Right ventricle myocardium inferior (tissue), 1 donor: Measurements from ENCODE around the gene EPHA6. TPM values are rescaled to one million over a fixed set of nuclear protein-coding genes. Genes with fewer than 3 reads are reported as not detected.
"Not testable (repeated sequence)": the region's sequence is repeated elsewhere in the genome, so short reads cannot be mapped to it uniquely, and the experiment has no call there.

Source experiments
- ATAC-seq: fragments of 200-7000 bp; cut with Tn5 transposase; one replicate; pipeline ENCODE4 v1.9.1; 2020; ENCODE audit warnings: mild to moderate bottlenecking, moderate library complexity
- DNase-seq: peaks from one replicate; pipeline ENCODE4 v3.0.0; 2021; ENCODE audit errors: missing footprints
- intact Hi-C: fragments of 100-400 bp; cut with DNase I; formaldehyde crosslinking; loops from one replicate; pipeline ENCODE4 v1.11.0; 2022
- total RNA-seq: library from RNA; stranded (reverse); fragmentation: NEBNext Ultra II Directional; extraction: Animal tissue kit (Norgen Biotek cat#: 25700); gene quantifications from one replicate; pipeline ENCODE4 v1.2.1, GENCODE V29; 2021
- donor health status: DM: no; HTN: yes; CAD: no; lungs with severe emphysema.

The EPHA6 gene
- total RNA-seq, 1 donor from 2014 or later: 0.62 TPM

DNA sequence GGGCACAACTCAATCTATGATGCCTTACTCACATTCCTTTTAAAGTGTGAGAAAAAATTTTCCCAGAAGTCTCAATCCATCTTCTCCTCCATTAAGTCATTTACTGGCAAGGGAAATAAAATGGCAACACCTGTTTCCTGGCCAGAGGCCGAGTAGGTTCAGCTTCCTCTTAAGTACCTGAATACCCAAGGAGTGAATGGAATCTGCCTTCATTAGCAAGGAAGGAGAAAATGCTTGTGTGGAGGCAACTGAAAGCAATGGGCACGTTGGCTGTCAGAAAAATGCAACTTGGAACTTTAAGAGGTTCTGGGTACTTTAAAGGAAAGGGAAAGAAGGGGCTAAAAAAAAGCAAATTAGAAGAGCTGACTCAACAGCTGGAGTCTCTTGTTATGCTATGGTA lies 526.5 kb downstream of the EPHA6 start:
- DNase-seq (no peak), ATAC-seq (no peak)
- intact Hi-C loops: no loop called here

DNA sequence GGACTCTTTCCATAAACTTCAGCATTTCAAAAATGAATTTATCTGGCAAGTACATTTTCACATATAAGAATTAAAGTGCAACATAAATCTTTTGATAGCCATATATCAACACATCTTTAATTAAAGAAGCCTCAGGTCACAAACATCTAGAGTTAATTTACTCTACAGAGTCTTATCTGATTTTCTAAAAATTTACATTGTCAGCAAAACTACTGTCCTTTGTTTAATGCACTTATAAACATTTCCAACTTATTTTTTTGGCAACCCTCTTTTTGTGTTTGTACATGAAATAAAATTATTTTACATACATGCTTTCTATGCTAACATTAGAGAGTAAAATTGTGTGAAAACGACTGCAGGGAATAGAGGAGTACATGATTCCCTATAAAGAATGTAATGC lies 533.4 kb downstream of the EPHA6 start:
- intact Hi-C loops: no loop called here
- DNase-seq: no peak
- ATAC-seq: no peak

DNA sequence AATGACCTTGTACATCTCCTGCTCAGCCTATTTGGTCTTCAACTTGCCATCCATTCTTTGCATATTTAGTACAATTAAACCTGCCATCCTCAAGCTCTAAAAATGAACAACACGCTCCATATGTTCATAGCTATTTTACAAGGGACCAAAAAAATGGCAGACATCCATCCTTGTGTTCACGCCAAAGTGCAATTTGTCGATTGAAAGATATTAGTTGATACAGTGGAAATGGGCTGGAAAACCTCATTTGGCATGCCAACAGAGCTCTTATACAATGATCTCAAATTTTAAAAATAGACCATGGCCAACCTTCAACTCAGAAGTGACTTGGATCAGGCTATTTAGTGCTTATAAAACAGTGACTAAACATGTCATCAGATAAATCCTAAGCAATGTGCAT lies 536.6 kb downstream of the EPHA6 start:
- DNase-seq (no peak), ATAC-seq (no peak)
- intact Hi-C loops: no loop called here

DNA sequence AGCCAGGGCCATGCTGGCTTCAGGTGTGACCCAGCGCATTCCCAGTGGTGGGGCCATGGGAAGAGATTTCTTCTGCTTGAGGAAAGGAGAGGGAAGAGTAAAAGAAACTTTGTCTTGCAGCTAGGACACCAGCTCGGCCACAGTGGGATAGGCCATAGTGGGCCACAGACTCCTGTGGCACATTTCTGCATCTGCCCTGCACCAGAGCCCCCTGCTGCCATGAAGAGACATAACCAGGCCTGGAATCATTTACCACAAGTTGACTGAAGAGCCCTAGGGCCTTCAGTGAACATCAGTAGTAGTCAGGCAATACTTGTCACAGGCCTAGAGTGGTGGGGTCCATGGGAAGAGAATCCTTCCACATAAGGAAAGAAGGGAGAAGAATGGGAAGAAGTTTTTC lies 538.8 kb downstream of the EPHA6 start:
- intact Hi-C loops: no loop called here
- ATAC-seq (no peak), DNase-seq (no peak)

DNA sequence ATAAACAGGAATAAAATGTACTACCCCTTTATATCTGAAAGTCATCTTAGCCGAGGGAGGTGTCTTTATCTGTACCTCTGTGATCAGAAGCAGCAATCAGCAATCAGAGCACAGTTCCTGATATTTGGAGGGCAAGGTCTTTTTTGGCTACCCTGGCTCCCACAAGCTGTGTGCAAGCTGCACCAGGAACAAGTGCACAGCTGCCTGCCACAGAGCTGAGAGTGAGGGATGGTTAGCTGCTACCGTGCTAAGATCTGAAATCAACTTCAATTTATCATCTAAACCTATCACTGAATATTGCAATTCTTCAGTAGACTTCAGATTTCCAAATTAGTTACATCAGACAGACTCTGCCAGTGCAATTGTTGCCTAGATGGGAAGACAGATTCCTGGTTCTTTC lies 545.6 kb downstream of the EPHA6 start:
- ATAC-seq (no peak), DNase-seq (no peak)
- intact Hi-C loops: no loop called here

DNA sequence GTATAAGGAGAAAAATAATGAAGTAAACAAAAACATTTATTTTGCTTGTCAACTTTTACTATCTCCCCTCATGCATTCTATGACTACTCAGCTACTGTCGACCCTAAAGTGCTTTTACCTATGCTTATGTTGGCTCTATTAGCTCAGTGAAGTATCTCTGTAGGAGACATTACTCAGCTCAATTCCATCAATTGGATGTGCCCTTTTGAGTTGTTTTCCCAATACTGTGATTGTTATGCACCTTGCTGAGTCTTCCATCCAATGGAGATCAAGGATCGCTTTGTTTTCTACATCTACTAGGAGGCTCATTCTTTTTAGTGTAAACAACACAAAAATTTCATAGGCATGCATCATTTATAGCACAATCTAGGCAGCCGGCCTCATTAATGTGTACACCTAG lies 546.4 kb downstream of the EPHA6 start:
- DNase-seq (no peak), ATAC-seq (no peak)
- intact Hi-C loops: no loop called here

DNA sequence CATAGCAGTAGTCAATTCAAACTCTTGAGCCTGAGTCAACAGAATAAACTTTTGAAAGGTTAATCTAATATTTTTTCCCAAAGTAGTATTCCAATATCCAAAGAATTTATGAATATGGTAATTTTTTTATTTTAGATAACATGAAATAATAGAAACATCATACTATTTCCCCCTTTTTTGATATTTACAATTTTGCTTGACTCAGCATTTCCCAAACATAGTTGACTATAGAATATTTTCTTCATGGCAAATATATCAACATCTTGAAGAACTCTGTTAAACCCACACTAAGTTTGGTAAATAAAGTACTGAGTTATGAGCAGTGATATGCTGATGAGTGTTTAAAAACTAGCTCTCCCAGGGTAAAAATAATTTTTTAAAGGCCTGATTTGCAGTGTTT lies 570.2 kb downstream of the EPHA6 start:
- no peak for ATAC-seq
- DNase-seq: no peak
- intact Hi-C loops: no loop called here

DNA sequence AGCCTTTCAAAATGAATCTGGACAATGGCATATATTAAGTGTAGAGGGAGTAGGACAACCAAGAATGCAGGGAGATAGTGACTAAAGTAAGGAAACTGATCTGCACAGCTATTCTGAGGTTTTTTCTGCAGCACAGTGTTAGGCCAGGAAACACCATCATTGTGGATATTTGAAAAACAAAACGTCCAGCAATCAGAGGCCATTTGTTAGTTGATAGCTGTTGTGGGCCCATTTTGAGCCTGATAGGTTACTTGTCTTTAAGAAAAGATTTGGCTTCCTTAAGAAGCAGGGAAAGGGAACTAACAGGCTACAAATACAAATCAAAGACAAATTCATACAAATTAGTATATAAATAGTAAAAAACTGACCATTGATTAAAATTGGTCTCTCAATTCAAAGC lies 574.4 kb downstream of the EPHA6 start:
- ATAC-seq (no peak), DNase-seq (no peak)
- intact Hi-C loops: no loop called here

DNA sequence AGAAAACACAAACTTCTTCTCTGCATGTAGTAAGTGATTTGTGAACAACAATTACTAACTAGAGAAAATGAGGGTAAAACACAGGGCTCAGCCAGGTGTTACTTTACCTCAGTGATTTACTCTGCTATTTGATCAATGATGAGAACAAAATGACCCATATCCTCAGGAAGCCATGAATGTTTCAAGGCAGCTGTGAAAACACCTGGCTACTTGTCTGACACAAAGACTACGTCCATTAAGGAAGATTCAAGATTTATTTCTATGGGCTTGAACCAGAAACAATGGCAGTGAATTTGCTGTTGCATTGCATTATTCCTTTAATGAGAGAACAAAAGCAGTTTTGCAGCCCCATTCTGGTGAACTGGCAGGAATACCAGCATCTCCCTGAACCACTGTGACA lies 575.5 kb downstream of the EPHA6 start:
- intact Hi-C loops: no loop called here
- no peak for DNase-seq
- no peak for ATAC-seq

DNA sequence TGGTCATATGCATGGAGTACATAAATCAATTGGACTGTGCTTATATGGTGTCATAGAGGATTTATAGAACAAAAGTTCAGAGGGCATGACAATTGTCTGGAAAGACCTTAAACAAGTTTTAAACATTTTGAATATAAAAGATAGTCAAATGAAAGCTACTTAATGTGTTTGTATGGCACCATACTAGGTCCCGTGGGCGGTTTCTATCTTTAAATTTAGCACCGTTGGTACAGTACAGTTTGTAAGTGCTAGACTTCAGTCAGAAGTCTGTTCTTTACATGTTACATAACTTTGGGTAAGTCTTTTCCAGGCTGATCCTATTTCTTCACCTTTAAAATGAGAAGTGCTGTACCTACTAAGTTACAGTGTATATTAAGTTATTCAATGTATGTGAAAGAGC lies 576.8 kb downstream of the EPHA6 start:
- intact Hi-C loops: no loop called here
- DNase-seq (no peak), ATAC-seq (no peak)

DNA sequence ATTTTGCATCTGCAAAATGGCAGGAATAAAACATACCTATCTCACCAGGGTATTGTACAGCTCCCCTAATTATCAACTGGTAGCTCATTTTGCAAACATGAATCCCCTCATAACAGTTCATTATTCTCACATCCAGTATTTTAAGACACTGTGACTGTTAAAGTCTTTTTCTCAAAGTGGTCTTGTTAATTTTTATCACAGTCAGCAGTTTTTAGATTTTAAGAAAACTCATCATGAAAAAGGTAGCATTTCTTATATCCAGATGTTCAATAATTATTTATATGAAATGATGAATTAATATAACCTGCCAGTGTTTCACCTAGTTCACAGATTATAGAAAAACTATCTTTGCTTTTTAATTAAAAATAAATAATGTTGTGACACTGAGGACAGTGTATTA lies 595.2 kb downstream of the EPHA6 start:
- DNase-seq (no peak), ATAC-seq (no peak)
- intact Hi-C loops: no loop called here

DNA sequence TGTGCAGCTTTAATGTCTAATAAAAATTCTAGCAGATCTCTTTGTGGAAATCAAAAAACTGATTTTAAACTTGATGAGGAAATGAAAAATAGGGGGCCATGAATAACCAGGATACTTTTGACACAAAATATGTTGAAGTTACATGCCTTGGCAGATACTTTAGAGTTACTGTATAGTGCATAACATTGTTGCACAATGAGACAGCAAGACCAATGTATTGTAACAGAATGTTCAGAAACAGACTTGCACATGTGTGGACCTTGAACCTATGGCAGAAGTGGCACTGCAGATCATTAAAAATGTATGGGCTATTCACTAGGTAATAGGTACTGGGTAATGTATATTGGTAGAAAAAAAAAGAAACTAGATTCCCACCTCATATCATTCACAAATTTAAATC lies 607.2 kb downstream of the EPHA6 start:
- DNase-seq (no peak), ATAC-seq (no peak)
- intact Hi-C loops: no loop called here

DNA sequence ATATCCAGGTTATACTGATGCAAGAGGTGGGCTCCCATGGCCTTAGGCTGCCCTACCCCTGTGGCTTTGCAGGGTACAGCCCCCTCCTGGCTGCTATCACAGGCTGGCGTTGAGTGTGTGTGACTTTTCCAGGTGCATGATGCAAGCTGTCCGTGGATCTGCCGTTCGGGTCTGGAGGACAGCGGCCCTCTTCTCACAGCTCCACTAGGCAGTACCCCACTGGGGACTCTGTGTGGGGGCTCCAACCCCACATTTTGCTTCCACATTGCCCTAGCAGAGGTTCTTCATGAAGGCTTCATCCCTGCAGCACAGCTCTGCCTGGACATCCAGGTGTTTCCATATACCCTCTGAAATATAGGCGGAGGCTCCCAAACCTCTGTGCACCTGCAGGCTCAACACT lies 610.6 kb downstream of the EPHA6 start:
- no peak for DNase-seq
- intact Hi-C loops: no loop called here
- no peak for ATAC-seq

DNA sequence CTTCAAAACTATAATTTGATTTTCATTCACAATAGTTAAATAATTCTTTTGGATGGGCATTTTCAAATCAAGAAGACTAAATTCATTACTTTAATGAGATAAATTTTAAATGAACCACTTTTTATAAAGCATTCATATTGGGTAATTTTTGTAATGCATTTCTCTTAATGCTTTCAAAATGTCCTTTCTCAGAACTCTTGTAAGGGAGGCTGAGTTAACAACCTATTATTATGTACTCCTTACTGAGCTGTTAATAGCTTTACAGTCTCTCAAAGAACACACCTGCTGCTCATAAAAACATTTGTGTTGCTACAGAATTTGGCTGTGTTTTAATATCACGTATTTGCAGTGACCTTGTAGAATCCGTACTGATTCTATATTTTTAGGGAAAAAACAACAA lies 616.2 kb downstream of the EPHA6 start:
- intact Hi-C loops: no loop called here
- ATAC-seq: no peak

DNA sequence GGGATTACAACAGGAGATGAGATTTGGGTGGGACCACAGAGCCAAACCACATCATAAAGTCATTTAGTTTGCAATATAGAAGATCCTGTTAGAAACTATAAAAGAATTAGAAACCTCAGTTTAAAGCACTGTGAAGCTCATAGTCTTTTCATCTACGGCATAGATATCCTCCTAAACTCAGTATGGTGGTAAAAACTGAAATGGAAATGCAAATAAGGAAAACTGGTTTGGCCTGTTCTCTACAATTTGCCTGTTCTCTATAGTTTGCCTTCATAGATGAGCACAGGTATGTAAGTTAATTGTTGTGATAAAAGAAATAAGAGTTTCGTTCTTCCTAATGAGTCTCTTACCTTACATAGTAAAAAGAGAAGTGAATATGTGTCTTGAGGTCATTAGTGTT lies 618.5 kb downstream of the EPHA6 start:
- DNase-seq: no peak
- ATAC-seq: no peak
- intact Hi-C loops: no loop called here

More for the DNA sequence above, 616.2 kb downstream of the EPHA6 start:
- DNase-seq: no peak

DNA sequence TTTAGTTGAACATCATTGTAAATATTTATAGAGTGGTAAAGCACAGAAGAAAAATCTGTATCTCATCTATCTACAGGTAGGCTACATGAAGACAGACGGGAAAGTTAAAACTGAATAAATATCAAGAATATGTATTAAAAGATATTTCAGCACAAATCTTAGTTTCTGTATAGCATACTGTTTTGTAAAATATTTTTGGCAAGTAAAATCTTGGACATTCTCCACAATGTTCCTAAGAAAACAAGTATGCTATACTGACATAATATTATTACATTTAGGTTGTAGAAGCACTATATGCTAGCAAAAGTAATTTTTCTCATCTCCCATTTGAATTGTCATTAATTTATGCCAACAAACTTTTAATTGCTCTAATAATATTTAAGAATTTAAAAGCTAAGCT lies 623.7 kb downstream of the EPHA6 start:
- ATAC-seq (no peak), DNase-seq (no peak)
- intact Hi-C loops: no loop called here

DNA sequence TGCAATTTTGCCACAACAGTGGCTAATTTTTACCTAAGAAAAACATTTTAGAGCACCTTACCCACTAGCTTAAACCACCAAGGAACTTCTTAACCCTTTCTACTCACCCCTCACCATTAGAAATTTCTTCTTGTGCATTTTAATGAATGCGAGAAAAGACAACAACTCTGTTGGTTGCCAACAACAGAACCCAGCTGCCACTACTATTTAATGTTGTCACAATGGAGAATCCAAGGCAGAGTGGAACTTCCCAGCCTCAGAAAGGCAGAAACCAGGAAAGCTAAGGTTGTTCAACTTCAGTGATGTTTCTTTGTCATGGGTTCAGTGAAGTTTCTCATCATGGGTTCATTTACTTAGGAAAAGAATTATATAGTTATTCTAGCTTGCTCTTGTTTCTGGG lies 625.0 kb downstream of the EPHA6 start:
- ATAC-seq: no peak
- intact Hi-C loops: no loop called here
- DNase-seq: no peak

DNA sequence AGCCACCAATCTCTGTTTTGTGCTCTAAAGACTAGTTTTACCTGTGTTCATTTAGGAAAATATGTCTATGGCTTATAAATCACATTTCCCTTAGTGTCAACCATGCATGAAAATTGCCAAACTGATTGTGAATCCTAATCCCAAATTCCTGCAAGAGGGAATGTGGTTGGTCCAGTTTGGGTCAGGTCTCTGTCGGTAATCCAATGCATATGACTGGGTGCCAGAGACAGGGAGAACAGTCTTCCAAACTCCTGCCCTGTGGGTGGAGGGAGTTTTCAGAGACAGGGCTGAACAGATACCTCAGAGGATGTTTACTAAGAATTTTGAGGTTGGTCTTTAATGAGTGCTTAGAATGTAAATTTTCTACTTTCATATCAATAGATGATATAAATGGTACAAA lies 649.6 kb downstream of the EPHA6 start:
- DNase-seq (no peak), ATAC-seq (no peak)
- intact Hi-C loops: no loop called here

DNA sequence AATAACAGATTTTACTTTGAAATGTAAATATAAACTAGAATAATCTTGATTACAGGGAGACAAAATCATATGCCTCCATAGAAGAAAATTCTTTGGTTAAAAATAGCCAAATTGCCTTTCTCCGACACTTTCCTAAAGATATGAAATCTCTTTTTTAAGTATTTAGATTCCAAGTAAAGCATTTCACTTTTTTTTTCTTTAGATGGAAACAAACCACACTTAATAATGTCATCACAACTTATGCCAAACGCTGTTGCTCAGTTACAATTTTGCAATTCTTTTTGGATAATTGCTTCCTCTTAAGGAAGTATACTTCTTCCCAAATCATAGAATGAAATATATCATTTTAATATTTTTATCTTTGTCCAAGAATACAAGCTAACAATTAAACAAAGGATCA lies 656.1 kb downstream of the EPHA6 start:
- intact Hi-C loops: no loop called here
- ATAC-seq (no peak), DNase-seq (no peak)

DNA sequence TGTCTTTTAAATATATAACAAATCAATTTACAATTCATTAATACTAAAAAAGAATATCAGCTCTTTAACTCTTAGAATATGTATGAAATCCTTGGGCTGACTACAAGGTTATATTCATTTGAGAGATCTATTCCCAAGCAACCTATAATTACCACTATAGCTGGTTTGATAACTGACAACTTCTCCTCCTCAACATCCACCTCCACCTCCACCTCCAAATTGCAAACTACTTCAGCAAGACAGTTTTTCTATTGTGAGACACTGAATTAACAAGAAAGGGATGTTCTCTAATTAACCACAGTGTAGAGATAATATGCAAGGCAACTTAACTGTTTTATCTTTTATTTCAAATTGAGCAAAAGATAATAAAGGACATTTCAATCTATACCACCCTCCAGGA lies 665.3 kb downstream of the EPHA6 start:
- ATAC-seq (no peak), DNase-seq (no peak)
- intact Hi-C loops: no loop called here

DNA sequence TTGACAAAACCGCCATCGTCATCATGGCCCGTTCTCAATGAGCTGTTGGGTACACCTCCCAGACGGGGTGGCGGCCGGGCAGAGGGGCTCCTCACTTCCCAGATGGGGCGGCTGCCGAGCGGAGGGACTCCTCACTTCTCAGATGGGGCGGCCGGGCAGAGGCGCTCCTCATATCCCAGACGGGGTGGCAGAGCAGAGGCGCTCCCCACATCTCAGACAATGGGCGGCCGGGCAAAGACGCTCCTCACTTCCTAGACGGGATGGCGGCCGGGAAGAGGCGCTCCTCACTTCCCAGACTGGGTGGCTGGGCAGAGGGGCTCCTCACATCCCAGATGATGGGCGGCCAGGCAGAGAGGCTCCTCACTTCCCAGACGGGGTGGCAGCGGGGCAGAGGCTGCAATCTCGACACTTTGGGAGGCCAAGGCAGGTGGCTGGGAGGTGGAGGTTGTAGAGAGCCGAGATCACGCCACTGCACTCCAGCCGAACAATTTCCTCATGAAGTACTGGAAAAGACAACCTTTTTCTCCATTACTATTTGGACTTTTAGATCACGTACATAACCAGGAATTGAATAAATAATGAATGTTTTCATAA lies 666.4 kb downstream of the EPHA6 start:
- intact Hi-C loops, ATAC-seq: not testable (repeated sequence)
- DNase-seq: peak; percentile 32

DNA sequence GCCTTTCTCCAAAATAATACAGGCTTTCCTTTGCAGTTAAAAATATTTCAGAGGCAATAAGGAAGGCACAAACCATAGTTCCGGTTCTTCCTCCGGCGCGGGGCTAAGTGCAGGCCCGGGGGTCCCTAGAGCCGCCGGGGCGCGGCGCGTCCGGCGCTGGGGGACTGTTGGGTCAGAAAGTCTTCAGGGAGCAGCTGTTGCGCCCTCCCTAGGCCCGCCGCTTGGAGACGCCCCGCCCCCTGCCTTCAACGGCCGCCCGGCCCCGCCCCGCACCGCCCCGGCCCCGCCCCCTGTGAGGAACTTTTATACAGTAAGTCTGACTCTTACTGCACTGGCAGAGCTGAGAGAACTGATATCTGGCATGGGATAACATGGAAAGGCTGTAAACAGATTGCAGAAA lies 667.0 kb downstream of the EPHA6 start:
- DNase-seq (no peak), ATAC-seq (no peak)
- intact Hi-C loops: no loop called here
